Posterior cingulate gyrus (tissue), 11 donors: ENCODE data around the gene ILDR2.
A peak's percentile ranks its signal among the peaks of the same experiment; 100 is the strongest.
"Not testable (repeated sequence)": the region's sequence is repeated elsewhere in the genome, so short reads cannot be mapped to it uniquely, and the experiment has no call there.

Experiments
- DNase-seq, 10 donors: peaks; one replicate each; pipeline versions ENCODE4 v3.0.0 to v3.0.0-alpha.2; 2020 to 2021; ENCODE audit warnings: mixed read lengths in 3 of 10
- intact Hi-C: fragments of 100-400 bp; cut with DNase I; formaldehyde crosslinking; loops from one replicate; pipeline ENCODE4 v1.15.1; 2023

The ILDR2 gene

GRCh38 chr1:166902279-166902678 is 73.1 kb downstream of the ILDR2 start:
- intact Hi-C loops, result loop anchor here (10.0 kb wide), 1 partner anchor 543 kb away; no protein-coding TSS in a partner anchor
- DNase-seq, result no peak

GRCh38 chr1:166900987-166901386 is 74.4 kb downstream of the ILDR2 start:
- DNase-seq, result no peak
- intact Hi-C loops, result loop anchor here (10.0 kb wide), 1 partner anchor 544 kb away; no protein-coding TSS in a partner anchor

- no peak for DNase-seq
- intact Hi-C loops, result loop anchor here (10.0 kb wide), 1 partner anchor 545 kb away; no protein-coding TSS in a partner anchor
These were observed 75.6 kb downstream of the ILDR2 start for GRCh38 chr1:166899769-166900168.

GRCh38 chr1:166895766-166896165 is 79.6 kb downstream of the ILDR2 start:
- intact Hi-C loops, result no loop called here
- no peak for DNase-seq

- no peak for DNase-seq
- intact Hi-C loops, result no loop called here
These were observed 85.6 kb downstream of the ILDR2 start for GRCh38 chr1:166889776-166890175.

GRCh38 chr1:166888373-166889111 is 86.8 kb downstream of the ILDR2 start:
- intact Hi-C loops, result no loop called here
- DNase-seq, result peak in 1 of 10 donors; percentile 20

GRCh38 chr1:166884971-166885370 is 90.4 kb downstream of the ILDR2 start:
- intact Hi-C loops, result loop anchor here (1.0 kb wide), 1 partner anchor 174 kb away; no protein-coding TSS in a partner anchor
- DNase-seq, result no peak

GRCh38 chr1:166884040-166884642 is 91.2 kb downstream of the ILDR2 start:
- DNase-seq, result peak; percentile 66 to 96 (median 74)
- intact Hi-C loops, result loop anchor here (1.0 kb wide), 1 partner anchor 175 kb away; no protein-coding TSS in a partner anchor

GRCh38 chr1:166882893-166883292 is 92.4 kb downstream of the ILDR2 start:
- no peak for DNase-seq
- intact Hi-C loops, result no loop called here

GRCh38 chr1:166878173-166878917 is 97.0 kb downstream of the ILDR2 start:
- DNase-seq, intact Hi-C loops: not testable (repeated sequence)

- no peak for DNase-seq
- intact Hi-C loops, result loop anchor here (1.0 kb wide), 1 partner anchor 37 kb away; the partner anchor contains the start of gene POGK
These were observed 98.9 kb downstream of the ILDR2 start for GRCh38 chr1:166876540-166876838.

GRCh38 chr1:166875734-166876539 is 99.4 kb downstream of the ILDR2 start, which contains the start of gene TADA1:
Gene TADA1 (minus strand): TSS chr1:166876264. CDS start chr1:166876233, 31 bp downstream.
- peak; percentile 96 to 100 (median 99) for DNase-seq
- intact Hi-C loops, result loop anchor here (1.0 kb wide), 2 partner anchors 32 to 37 kb away; partner anchors contain the start of gene POGK

GRCh38 chr1:166875302-166875733 is 100.0 kb downstream of the ILDR2 start:
- intact Hi-C loops, result loop anchor here (1.0 kb wide), 1 partner anchor 31 kb away; no protein-coding TSS in a partner anchor
- no peak for DNase-seq

- intact Hi-C loops, result no loop called here
- no peak for DNase-seq
These were observed 100.9 kb downstream of the ILDR2 start for GRCh38 chr1:166874464-166874863.

GRCh38 chr1:166870584-166870983 is 104.8 kb downstream of the ILDR2 start:
- no peak for DNase-seq
- intact Hi-C loops, result no loop called here

- intact Hi-C loops, result no loop called here
- DNase-seq, result no peak
These were observed 105.8 kb downstream of the ILDR2 start for GRCh38 chr1:166869318-166870099.

- intact Hi-C loops, result no loop called here
- no peak for DNase-seq
These were observed 106.7 kb downstream of the ILDR2 start for GRCh38 chr1:166868639-166869038.

GRCh38 chr1:166865926-166866325 is 109.4 kb downstream of the ILDR2 start:
- intact Hi-C loops, result no loop called here
- DNase-seq, result no peak

- intact Hi-C loops, result no loop called here
- peak in 1 of 10 donors; percentile 75 for DNase-seq
These were observed 115.7 kb downstream of the ILDR2 start for GRCh38 chr1:166859597-166859996.
